Choroid plexus epithelial cell (primary cell): ENCODE measurements around the gene ADCYAP1R1.

Experiments used
- DNase-seq: peaks from one replicate; pipeline ENCODE4 v3.0.0-alpha.2; 2010; ENCODE audit warnings: low read depth
- H3K4me3 ChIP-seq: 2 replicates; pipeline ENCODE4 v1.5.1; 2011; ENCODE audit warnings: low read depth, mild to moderate bottlenecking, control low read depth, low read length, moderate library complexity
- TF ChIP-seq, protein P1 (sequence below): conservative IDR thresholded peaks from 2 replicates; pipeline ENCODE4 v1.5.1; 2011; ENCODE audit warnings: low read depth, mild to moderate bottlenecking, control low read depth, inconsistent platforms, low read length, moderate library complexity

The ADCYAP1R1 gene

DNA sequence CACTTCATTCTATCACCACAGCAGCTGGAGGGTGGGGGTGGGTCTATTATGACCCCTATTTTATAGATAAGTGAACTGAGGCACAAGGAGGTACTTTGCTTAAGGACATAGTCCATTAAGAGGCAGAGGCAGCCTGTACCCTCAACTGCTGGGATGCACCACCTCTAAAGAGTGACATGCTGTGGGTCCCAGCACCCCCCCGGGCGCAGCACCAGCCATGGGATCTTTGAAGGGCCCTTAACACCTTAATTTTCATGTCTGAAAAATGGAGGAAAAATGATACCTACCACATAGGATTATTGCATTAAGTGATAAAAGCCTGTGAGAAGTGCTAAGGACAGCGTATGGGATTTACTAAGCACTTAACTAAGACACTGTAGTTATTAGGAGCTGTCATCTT, 15.4 kb downstream of the ADCYAP1R1 start:
- H3K4me3 ChIP-seq: no peak overlapping the region
- no peak for DNase-seq
- TF ChIP-seq, protein P1, sequence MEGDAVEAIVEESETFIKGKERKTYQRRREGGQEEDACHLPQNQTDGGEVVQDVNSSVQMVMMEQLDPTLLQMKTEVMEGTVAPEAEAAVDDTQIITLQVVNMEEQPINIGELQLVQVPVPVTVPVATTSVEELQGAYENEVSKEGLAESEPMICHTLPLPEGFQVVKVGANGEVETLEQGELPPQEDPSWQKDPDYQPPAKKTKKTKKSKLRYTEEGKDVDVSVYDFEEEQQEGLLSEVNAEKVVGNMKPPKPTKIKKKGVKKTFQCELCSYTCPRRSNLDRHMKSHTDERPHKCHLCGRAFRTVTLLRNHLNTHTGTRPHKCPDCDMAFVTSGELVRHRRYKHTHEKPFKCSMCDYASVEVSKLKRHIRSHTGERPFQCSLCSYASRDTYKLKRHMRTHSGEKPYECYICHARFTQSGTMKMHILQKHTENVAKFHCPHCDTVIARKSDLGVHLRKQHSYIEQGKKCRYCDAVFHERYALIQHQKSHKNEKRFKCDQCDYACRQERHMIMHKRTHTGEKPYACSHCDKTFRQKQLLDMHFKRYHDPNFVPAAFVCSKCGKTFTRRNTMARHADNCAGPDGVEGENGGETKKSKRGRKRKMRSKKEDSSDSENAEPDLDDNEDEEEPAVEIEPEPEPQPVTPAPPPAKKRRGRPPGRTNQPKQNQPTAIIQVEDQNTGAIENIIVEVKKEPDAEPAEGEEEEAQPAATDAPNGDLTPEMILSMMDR: no peak

DNA sequence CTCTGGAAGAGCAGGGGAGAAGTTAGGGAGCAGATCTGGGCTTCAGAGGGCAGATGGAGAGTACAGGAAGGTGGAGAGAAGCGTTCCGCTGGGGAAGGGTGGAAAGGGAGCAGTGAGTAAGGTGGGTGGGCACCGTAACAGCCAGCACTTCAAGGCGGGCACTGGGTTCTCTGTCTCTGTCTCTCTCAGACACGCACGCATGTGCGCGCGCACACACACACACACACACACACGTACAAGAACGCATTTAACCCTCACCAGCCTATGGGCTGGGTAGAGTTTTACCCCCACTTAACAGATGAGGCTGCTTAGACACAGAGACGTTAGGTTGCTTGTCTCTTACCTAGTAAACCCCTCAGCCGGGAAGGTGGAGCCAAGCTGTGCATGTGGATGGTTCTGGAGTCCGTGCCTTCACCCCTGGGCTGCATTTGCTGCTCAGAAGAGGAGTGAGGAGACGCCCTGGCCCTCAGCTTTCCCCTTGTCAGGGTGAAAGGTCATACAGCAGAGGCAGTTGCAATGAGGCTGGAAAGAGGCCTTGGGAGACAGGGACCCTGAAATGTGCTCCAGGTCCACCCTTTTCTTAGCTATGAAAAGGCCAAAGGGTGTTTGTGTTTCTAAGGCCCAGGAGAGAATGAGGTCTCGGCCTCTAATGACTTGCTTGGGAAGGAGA, 16.0 kb downstream of the ADCYAP1R1 start:
- no peak for DNase-seq
- TF ChIP-seq, protein P1: no peak
- H3K4me3 ChIP-seq: no peak overlapping the region

DNA sequence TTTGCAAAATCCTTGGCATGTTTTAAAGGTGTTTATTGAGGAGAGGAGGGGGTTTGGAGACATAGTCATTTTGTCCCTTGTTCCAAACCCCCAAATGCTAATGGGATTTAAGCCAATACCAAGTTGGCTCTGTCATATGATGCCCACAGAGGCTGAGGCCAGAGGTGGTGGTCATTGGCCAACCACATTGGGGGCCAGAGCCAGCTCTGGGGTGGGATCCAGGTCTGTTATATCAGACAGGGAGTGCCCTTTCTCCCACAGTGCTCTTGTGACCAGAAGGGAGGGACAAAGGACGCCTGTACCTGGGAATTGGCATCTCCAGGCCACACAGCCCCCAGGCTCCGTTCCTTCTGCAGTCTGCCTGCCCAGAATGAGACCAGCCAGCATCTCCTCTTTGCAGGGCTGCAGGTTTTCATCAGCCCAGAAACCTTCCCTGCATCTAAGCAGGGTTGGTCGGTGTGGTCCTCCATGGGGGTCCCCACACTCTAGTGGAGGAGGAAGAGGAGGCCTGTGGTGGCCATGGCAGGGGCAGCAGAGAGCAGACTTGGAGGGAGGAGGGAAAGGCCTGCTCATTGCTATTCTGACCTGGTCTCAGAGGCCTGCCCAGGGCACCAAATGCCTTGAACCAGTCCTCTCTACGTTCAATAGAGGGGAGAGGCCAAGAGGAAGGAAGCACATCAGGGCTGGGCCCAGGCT, 17.9 kb downstream of the ADCYAP1R1 start:
- no peak for DNase-seq
- no peak overlapping the region for H3K4me3 ChIP-seq
- TF ChIP-seq, protein P1: no peak

DNA sequence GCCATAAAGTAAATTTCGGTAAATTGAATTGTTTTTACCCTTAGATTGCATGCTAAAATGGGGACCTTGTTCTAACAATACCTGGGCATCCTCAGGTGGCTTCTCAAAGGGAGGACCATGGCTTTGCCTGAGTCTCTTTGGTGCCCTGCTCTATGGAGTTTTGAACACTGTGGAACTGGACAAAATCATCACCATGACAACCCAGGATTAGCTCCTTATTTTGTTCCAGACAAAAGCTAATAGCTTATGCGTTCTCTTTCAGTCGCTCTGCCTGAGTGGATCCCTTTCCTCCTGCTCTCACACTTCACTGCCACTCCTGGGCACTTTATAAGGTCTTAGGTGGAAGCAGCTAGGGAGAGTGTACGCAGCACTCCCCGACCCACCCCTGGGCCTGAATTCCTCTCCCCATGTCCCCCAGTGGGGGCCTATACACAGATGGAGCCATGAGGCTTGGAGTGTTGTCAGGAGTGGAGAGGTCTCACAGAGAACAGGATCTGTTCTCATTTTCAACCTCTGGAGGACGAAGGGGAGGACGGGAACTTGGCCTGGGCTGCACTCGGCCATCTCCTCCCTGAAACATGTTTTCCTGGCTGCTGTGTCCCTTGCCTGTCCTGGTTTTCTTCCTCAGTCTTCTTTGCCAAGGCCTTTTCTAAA, 19.0 kb downstream of the ADCYAP1R1 start:
- no peak for DNase-seq
- TF ChIP-seq, protein P1: no peak
- no peak overlapping the region for H3K4me3 ChIP-seq

DNA sequence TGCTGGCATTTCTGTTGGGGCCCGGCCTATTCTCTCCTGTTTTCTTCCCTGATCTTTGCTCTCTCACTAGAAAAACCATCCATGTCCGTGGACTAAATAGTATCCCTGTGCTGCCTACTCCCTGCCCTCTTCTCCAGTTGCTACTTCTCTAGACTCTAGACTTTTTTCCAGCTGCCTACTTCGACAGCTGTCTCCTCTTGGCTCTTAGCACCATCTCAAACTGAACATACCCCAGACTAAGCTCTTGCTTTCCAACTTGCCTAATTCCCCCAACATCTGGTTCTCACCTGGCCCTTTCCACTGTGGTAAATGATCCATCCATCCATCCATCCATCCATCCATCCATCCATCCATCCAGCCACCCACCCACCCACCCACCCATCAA, 19.5 kb downstream of the ADCYAP1R1 start:
- H3K4me3 ChIP-seq: no peak overlapping the region
- TF ChIP-seq, protein P1: no peak
- no peak for DNase-seq

DNA sequence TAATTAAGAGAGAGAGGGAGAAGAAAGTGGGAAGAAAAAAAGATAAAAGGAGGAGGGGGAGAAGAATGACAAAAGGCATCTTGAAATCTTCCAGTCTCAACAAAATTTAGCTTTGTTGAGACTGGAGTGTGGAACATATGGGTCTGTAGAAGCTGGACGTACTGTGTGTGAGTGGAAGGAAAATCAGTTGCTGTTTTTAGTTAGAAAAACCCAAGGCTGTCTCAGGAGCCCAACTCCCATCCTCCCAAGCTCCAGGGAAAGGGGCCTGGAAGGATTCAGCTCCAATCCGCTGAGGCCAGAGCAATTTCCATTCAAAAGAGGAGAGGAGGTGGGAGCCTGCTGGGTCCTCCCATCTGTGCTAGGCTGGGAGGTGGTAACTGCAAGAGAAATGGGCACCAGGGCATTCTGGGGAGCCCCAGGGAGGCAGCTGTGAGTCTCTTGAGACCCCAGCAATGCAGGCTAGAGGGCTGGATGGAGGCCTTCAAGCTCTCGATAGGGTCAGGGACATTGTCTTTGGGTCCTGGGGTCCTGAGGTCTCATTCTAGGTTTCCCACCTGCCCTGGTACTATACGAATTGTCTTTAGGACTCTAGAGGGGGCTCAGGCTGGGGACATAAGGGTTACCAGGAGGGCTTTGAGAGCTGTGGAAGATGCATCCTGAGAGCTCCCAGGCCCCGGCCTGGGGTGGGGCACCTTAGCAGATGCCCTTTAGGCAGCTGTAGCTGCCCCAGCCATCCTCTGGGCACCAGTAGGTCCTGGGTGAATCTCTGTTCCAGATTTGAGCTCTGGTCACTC, 21.4 kb downstream of the ADCYAP1R1 start:
- TF ChIP-seq, protein P1: no peak
- H3K4me3 ChIP-seq: no peak overlapping the region
- DNase-seq: no peak
